ENCODE results near the gene DBN1.
"Not testable (repeated sequence)": the region's sequence is repeated elsewhere in the genome, so short reads cannot be mapped to it uniquely, and the experiment has no call there.

DBN1 gene

DNA sequence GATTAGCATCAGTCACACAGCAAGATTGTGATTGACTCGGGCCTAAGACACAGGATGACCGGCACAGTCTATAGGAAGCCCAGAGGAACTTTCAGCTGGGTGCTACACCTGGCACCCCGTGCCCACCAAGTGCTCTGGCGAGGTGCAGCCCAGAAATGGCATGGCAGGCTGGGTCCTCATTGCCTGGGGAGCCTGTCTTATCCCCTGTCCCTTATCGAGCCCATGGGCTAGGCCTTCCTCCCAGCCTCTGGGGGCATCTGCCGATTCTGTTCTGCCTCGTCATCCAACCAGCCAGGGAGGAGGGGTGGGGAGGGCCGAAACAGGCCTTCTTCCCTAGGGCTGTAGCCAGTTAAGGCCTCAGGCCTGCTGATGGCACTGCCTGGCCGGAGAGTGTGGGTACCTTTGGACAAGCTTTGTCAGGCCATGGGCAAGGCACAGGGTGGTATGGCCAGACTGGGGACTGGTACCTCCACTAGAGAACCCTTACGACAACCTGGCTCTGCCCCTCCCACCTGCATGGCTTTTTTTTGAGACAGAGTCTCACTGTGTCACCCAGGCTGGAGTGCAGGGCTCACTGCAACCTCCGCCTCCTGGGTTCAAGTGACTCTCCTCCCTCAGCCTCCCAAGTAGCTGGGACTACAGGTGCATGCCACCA is 45.4 kb downstream of the DBN1 start:
- peak; percentile 48 for DNase-seq

DNA sequence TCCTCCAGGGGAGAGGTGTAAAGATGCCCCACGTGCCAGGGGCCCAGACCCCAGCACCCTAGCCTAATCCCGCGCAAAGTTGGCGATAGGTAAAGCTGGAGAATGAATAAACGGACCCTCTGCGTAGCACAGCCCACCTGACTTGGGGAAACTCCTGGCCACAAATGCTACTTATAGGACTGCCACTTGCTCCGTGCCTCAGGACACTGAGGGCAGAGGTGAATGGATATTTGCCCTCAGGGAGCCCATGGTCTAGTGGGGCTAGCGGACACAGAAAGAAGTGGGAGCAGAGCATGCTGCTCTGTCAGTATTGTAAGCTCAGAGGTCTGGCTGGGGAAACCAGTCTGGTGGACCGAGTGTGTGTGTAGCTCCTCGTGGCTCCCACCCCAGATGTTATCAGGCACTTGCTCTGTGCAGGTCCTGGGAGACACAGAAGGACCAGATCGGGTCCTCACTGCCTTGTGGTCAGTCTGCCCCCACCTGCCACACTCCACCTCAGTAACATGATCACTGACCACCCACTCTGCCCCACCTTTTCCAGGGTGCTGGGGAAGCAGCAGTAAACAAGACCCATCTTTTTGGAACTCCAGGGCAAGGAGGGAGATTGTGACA is 46.1 kb downstream of the DBN1 start:
- DNase-seq = no peak

DNA sequence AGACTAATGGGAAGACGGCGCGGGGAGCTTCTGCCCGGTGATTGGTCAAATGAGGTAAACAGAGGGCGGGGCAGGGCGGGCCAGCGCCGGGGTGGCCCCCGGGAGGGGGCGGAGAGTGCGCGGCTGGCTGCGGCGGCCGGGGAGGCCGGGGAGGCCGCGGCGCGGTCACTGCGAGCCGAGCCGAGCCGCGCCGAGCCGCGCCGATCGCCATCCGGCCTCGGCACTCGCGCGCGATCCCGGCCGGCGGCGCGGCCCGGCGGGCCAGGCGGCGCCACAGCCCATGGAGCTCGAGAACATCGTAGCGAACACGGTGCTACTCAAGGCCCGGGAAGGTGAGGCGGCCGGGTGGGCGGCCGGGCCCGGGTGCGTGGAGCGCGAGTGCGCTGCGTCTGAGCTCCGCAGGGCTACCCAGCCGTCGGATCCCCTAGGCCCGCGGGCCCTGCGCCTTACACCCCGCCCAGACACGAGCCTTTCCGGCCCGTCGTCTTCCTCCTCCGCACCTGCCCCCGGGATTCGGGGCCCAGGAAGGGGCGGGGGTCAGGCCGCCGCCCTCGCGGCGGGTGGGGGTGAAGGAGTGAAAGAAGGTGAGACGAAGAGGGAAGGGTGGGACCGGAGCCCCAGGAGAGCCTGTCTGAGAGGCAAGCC is 46.7 kb downstream of the DBN1 start, which contains the start of gene GRK6:
GRK6 (plus strand) TSS at position 111 of the 645 bp plus-strand sequence; CDS start at position 281, 170 bp downstream.
- DNase-seq = peak; percentile 74

DNA sequence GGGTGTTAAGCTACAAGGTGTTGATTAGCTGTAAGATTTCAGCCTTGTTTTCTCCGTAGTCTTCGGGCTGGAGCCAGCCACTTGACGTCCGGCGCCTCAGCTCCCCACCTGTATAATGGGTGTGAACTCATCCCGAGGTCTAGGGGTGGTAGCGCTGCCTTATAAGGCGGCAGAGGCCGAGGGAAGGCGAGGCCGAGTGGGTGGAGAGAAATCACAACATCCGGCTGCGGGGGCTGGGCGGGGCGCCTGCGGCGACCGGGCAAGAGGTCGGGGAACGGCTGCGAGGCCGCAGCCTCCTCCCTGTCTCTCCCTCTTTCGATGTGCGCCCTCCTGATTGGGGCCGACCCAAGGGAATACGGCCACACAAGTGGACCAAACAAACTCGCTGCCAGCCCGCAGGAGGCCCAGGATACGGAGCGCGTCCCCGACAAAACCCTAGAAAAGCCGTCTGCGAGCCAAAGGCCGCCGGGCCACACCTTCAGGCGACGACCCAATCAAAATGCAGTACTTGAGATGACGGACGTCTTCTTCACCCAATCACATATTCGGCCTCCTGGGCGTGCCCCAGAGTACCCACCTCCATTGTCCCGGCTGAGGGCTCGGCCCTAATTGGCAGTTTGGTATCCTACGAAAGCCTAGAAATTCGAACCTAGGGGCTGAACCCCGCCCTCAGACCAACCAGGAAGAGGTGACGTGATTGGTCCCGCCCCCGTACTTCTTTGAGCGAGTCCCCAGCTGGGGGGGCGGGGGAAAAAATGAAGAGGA is 47.5 kb downstream of the DBN1 start:
- DNase-seq = peak; percentile 99

DNA sequence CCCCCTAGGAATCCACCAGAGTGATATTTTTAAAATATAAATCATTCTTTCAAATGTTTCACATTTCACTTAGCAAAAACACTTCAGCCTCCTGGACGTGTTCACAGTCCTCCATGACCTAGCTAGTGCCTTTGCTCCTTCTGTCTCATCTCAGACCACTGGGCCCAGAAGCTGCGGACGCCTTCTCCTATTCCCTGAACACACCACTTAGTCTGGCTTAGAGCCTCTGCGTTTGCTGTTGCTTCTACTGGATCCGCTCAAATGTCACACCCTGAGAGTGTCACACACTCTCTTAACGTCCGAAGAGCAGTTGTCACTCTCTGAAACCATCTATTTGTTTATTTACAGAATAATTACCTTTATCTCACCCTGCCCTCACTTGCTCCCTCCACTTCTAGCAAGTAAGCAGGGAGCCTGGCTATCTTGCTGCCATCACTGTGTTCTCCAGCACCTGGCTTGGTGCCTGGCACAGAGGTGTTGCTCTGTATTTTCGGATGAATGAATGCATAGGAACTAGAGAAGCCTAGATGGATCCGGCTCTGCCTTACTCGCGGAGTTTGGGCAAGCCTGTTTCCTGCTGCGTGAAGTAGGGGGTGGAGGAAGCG is 48.1 kb downstream of the DBN1 start:
- DNase-seq = no peak

DNA sequence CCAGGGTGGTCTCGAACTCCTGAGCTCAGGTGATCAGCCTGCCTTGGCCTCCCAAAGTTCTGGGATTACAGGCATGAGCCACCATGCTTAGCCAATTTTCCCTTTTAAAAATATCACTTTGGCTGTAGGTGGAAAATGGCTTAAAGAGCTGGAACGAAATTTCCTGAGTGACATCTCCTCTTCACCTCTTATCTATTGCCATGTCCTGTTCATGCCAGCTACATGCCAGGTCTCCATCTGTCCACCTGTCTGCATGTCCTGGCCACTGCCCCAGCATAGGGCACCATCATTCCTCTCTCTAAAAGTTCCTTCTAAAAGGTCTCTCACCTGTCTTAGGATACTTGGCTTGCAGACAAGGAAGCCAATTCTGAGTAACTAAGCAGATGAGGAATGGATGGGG is 49.8 kb downstream of the DBN1 start:
- no peak for DNase-seq

DNA sequence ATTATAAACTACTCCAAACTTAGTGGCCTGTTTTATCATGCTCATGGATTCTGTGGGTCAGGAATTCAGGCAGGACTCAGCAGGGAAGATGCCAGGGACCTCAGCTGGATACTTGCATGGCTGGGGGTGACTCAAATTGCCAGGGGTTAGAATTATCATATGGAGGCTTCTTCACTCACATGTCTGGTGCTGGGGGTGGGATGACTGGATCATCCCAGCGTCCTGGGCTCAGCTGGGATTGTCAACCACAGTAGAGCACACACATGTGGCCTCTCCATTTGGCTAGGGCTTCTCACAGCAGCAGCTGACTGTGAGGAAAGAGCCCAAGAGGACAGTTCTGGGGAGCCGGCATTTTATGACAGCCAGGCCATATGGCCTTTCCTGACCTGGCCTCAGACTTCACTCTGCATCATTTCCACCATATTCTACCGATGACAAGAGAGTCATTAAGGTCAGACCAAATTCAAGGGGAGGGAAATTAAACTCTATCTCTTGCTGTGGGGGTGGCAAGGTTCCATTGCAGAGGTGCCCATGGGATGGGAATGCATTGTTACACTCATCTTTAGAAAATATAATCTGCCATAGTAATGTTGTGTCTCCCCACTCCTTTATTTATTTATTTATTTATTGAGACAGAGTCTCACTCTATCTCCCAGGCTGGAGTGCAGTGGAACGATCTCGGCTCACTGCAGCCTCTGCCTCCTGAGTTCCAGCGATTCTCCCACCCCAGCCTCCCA is 52.2 kb downstream of the DBN1 start:
- no peak for DNase-seq

DNA sequence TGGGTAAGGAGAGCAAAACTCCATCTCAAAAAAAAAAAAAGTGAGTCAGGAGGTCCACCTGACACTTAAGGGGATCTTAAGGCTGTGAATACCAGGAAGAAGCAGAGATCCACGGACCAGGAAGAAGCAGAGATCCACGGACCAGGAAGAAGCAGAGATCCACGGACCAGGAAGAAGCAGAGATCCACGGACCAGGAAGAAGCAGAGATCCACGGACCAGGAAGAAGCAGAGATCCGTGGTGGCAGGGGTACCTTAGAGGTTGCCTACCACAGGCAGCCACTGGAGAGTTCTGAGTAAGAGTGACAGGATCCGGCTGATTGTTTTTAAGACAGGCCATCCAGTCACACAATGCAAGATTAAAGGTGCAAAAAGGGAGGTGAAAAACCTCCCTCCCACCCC is 53.0 kb downstream of the DBN1 start:
- not testable (repeated sequence) for DNase-seq

DNA sequence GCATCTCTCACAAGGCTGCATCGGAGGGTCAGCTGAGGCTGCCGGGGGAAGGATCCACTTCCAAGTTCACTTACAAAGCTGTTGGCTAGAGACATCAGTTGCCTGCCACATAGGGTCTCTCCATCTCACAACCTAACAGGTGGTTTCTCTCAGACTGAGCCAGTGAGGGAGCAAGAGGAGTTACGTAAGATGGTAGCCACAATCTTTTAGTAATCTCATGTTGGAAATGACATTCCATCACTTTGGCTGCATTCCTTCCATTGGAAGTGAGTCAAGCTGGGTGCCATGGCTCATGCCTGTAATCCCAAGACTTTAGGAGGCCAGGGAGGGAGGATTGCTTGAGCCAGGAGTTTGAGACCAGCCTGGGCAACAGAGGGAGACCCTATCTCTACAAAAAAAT is 54.4 kb downstream of the DBN1 start:
- no peak for DNase-seq

DNA sequence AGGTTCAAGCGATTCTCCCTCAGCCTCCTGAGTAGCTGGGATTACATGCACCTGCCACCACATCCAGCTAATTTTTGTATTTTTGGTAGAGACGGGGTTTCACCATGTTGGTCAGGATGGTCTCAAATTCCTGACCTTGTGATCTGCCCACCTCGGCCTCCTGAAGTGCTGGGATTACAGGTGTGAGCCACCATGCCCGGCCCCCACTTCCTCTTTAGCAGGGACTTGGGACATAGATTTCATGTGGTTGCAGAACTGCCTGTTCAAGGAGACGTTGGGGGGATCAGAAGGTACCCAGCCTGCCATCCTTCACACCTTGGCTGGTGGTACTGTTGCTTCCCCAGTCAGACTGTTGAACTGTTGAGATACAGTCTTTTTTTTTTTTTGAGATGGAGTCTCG is 56.4 kb downstream of the DBN1 start:
- DNase-seq = not testable (repeated sequence)

DNA sequence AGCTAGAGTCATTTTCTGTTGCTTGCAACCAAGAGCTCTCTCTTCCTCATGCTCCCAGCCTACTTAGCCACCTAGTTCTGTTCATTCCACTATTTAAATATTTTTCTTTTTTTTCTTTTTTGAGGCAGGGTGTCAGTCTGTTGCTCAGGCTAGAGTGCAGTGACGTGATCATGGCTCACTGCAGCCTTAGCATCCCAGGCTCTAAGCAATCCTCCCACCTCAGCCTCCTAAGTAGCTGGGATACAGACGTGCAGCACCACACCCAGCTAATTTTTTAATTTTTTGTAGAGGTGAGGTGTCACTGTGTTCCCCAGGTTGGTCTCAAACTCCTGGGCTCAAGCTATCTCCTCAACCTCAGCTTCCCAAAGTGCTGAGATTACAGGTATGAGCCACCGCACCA is 59.0 kb downstream of the DBN1 start:
- no peak for DNase-seq

DNA sequence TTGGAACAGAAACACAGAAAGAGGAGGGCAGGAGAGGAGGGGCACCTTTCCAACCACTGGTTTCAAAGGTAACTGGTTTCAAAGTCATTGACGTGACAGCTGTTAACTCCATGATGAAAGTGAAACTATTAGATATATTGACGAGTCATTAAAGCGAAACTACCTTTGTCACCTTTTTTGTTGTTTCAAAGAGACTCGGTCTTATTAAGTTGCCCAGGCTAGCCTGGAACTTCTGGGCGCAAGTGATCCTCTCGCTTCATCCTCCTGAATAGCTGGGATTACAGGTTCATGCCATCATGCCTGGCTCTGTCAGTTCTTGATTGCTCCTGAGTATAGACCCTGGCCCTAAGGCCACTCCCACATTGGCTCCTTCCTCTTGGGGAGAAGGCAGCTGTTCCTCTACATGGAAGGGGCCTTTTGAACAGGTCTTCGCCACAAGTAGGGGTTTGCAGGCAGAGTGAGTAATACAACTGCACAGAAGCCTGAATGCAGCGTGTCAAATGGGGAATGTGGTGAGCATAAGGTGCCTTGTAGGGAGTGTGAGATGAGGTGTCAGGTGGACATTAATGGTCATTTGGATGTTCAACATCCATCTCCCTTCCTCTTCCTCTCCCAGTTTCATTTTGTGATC is 60.7 kb downstream of the DBN1 start:
- peak; percentile 29 for DNase-seq

DNA sequence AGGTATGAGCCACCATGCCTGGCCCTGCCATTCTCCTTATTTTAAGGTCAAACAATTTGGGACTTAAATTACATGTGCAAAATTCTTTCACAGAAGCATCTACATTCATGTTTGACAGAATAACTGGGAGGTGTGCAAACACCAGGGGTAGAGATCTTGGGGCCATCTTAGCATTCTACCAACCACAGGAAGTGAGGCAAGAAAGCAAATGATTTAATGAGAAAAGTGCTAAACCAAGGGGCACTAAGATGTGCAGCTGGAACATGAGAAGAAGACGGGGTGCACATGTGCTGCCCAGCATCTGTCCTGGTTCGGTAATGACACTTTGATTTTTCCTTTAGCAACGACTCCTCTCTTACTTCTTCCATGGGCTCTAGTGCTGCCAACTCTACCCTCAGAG is 62.9 kb downstream of the DBN1 start:
- DNase-seq = no peak

DNA sequence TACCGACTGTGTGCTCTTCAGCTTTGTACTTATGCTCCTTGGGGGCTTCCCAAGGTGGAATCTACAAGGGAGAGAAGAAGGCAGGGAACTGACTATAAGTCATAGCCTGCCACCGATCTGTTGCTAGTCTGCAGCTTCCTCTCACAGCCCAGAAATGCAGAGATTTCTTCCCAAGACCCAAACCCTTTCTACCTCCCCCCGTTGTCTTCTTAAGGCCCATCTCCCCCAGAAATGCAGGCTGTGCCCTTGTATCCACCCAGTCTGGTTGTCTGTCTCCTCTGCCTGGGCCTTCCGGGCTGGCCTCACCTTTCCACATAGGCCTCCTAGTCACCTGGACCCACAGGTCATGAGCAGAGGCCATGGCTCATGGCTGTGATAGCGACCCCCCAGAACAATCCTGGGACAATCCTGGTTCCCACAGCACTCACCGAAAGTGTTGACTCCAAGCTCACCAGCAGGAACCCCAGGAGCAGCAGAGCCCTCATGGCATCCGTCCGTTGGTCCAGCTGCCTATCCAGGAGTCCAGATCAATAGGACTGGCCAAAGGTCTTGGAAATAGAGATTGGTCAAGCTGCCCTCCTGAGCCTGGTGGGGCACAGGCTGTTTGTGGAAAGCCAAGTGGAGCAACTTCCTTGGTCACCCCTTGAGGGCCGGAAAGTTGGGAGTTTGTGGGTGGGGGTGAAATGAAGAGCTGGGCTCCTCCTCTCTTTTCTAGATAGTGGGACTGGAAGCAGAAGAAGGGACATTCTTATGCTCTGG is 64.2 kb downstream of the DBN1 start, which contains the start of gene F12:
F12 (minus strand) TSS at position 522 of the 759 bp plus-strand sequence; CDS start at position 485, 37 bp downstream.
- DNase-seq = no peak

Measured in activated naive CD4-positive, alpha-beta T cell treated with Interleukin-2 at 50 U/mL for 16 hours (primary cell).